ENCODE measurements around the gene FHIT.

- TF ChIP-seq, protein P1, sequence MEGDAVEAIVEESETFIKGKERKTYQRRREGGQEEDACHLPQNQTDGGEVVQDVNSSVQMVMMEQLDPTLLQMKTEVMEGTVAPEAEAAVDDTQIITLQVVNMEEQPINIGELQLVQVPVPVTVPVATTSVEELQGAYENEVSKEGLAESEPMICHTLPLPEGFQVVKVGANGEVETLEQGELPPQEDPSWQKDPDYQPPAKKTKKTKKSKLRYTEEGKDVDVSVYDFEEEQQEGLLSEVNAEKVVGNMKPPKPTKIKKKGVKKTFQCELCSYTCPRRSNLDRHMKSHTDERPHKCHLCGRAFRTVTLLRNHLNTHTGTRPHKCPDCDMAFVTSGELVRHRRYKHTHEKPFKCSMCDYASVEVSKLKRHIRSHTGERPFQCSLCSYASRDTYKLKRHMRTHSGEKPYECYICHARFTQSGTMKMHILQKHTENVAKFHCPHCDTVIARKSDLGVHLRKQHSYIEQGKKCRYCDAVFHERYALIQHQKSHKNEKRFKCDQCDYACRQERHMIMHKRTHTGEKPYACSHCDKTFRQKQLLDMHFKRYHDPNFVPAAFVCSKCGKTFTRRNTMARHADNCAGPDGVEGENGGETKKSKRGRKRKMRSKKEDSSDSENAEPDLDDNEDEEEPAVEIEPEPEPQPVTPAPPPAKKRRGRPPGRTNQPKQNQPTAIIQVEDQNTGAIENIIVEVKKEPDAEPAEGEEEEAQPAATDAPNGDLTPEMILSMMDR (IDR thresholded peaks at IDR 0.05), result no peak
- TF ChIP-seq POLR2AphosphoS5 (IDR thresholded peaks at IDR 0.05), result no peak
- TF ChIP-seq EP300 (IDR thresholded peaks at IDR 0.05), result no peak
Measured at GRCh38 chr3:60912876-60913275, 338.4 kb downstream of the FHIT start.

Data from suprapubic skin (tissue), 4 donors.